K562 (cell line): ENCODE data around the gene SLC25A45. TPM values are rescaled to one million over a fixed set of nuclear protein-coding genes. Genes with fewer than 3 reads are reported as not detected.

Experiments used
- CLOCK ChIP-seq: fragments of 250-450 bp; sonication (Bioruptor Pico); IDR thresholded peaks from 2 replicates; pipeline ENCODE4 v1.4.0; 2020; ENCODE audit warnings: mild to moderate bottlenecking, moderate library complexity, borderline replicate concordance
- HOXB6 ChIP-seq: fragments of 250-450 bp; sonication (Bioruptor Pico); IDR thresholded peaks from 2 replicates; pipeline ENCODE4 v1.5.1; 2022; ENCODE audit warnings: mild to moderate bottlenecking, borderline replicate concordance
- KLF13 ChIP-seq: fragments of 450-650 bp; IDR thresholded peaks from 2 replicates; pipeline ENCODE4 v1.6.1; 2016; ENCODE audit warnings: missing genetic modification characterization, low read depth, mild to moderate bottlenecking, missing compliant biosample characterization, moderate library complexity, borderline replicate concordance
- MAFK ChIP-seq: IDR thresholded peaks from 2 replicates; pipeline ENCODE4 v1.6.1; 2011; ENCODE audit warnings: low read length, improper control_type of control experiment
- MYC ChIP-seq, 2 experiments: fragments of 250-450 bp in 1 of 2; sonication (Bioruptor Pico) in 1 of 2; IDR thresholded peaks; 2 replicates each; pipeline versions ENCODE4 v1.5.1 to v1.6.1; 2012 to 2021; ENCODE audit warnings: low read depth in 2 of 2, borderline replicate concordance in 1 of 2, improper control_type of control experiment in 1 of 2, low read length in 1 of 2, mild to moderate bottlenecking in 1 of 2, moderate library complexity in 1 of 2
- NR3C1 ChIP-seq: sonication (generic); formaldehyde crosslinking; IDR thresholded peaks from 2 replicates; pipeline ENCODE4 v1.8.1; 2022; ENCODE audit warnings: missing genetic modification reagents
- NRF1 ChIP-seq, 2 experiments: fragments of 450-650 bp; IDR thresholded peaks in 1 of 2; conservative IDR thresholded peaks in 1 of 2; 2 replicates each; pipeline ENCODE4 v1.6.1; 2014; ENCODE audit warnings: mild to moderate bottlenecking in 2 of 2
- POLR3G ChIP-seq: IDR thresholded peaks from 2 replicates; pipeline ENCODE4 v1.6.1; 2011; ENCODE audit not compliant: insufficient read length, insufficient replicate concordance; ENCODE audit errors: extremely low read depth
- PTBP1 ChIP-seq: fragments of 200-400 bp; formaldehyde crosslinking; IDR thresholded peaks from 2 replicates; pipeline ENCODE4 v1.6.1; 2017; ENCODE audit warnings: low read depth, low read length
- RERE ChIP-seq: sonication (generic); formaldehyde crosslinking; IDR thresholded peaks from 2 replicates; pipeline ENCODE4 v1.8.0; 2023; ENCODE audit warnings: missing genetic modification reagents, mild to moderate bottlenecking, borderline replicate concordance
- SIX5 ChIP-seq, 2 experiments: IDR thresholded peaks; 2 replicates each; pipeline ENCODE4 v1.6.1; 2011; ENCODE audit warnings: low read length in 2 of 2, borderline replicate concordance in 1 of 2, low read depth in 1 of 2, mild to moderate bottlenecking in 1 of 2, moderate library complexity in 1 of 2; ENCODE audit not compliant: insufficient read depth in 1 of 2
- TOE1 ChIP-seq, 2 experiments: fragments of 450-650 bp in 1 of 2; sonication (generic) in 1 of 2; formaldehyde crosslinking in 1 of 2; IDR thresholded peaks; 2 replicates each; pipeline versions ENCODE4 v1.7.1 to v1.8.0; 2016 to 2022; ENCODE audit warnings: borderline replicate concordance in 2 of 2, mild to moderate bottlenecking in 2 of 2, antibody characterized with exemption in 1 of 2, inconsistent platforms in 1 of 2, low read depth in 1 of 2, missing genetic modification reagents in 1 of 2, moderate library complexity in 1 of 2
- ZBTB17 ChIP-seq: fragments of 450-650 bp; formaldehyde crosslinking; IDR thresholded peaks from 2 replicates; pipeline ENCODE4 v1.4.0; 2020; ENCODE audit warnings: mild to moderate bottlenecking
- ZEB2 ChIP-seq: fragments of 450-650 bp; IDR thresholded peaks from 2 replicates; pipeline ENCODE4 v1.6.1; 2016
- ZNF280B ChIP-seq: fragments of 250-450 bp; sonication (Bioruptor Pico); IDR thresholded peaks from 2 replicates; pipeline ENCODE4 v1.5.1; 2021; ENCODE audit warnings: mild to moderate bottlenecking
- ZNF668 ChIP-seq: fragments of 250-450 bp; sonication (Bioruptor Pico); IDR thresholded peaks from 2 replicates; pipeline ENCODE4 v1.8.0; 2022; ENCODE audit warnings: mild to moderate bottlenecking, inconsistent platforms
- polyA plus RNA-seq, 8 experiments: library from polyadenylated mRNA; depleted of rRNA in 4 of 8; stranded (reverse) in 5 of 8; unstranded in 3 of 8; fragments of >200 nt; fragmentation: Nextera tagmentation in 2 of 8; fragmentation: Illumina TruSeq in 1 of 8; extraction: Ambion mirVana in 2 of 8; extraction: Trizol in 1 of 8; gene quantifications; 2 replicates each; pipeline versions ENCODE4 v1.2.1 to v1.2.3, GENCODE V29; 2011 to 2014; ENCODE audit warnings: inconsistent platforms in 1 of 8, missing spikeins in 1 of 8
- total RNA-seq, 7 experiments: library from RNA; depleted of rRNA in 6 of 7; stranded (reverse); fragments of >200 nt in 6 of 7; fragmentation: Illumina TruSeq in 2 of 7; extraction: Trizol in 2 of 7; gene quantifications; 2 replicates each; pipeline versions ENCODE4 v1.2.1 to v1.2.3, GENCODE V29; 2011 to 2021; ENCODE audit warnings: low replicate concordance in 1 of 7

Gene SLC25A45
- total and polyA plus RNA-seq, 9 of the 15 experiments (the other 6 are each of a cell fraction or from before 2014, with no cell fraction given) = 0.15 to 2.3 (median 0.68) TPM

- peak; percentile 94 to 95 for TF ChIP-seq NRF1 (conservative IDR thresholded peaks at IDR 0.05 in 1 of 2, IDR thresholded peaks at IDR 0.05 in 1 of 2)
- peak; percentile 61; the same call in 1 of the 2 replicates for TF ChIP-seq ZBTB17 (CRISPR knock-in tag)
- peak; percentile 71; the same call in 1 of the 2 replicates for TF ChIP-seq MYC (IDR thresholded peaks at IDR 0.05; ENCODE audit: low read depth, low read length)
- no peak for TF ChIP-seq MYC (CRISPR knock-in tag; IDR thresholded peaks at IDR 0.05; ENCODE audit: borderline replicate concordance, low read depth)
- TF ChIP-seq RERE (CRISPR knock-in tag) = no peak
- TF ChIP-seq PTBP1 = no peak
- TF ChIP-seq HOXB6 (CRISPR knock-in tag) = no peak
- no peak for TF ChIP-seq KLF13 (tag)
- no peak for TF ChIP-seq CLOCK (CRISPR knock-in tag)
- no peak for TF ChIP-seq MAFK
- TF ChIP-seq TOE1 (IDR thresholded peaks at IDR 0.05; ENCODE audit: borderline replicate concordance) = no peak
- TF ChIP-seq TOE1 (CRISPR knock-in tag; IDR thresholded peaks at IDR 0.05; ENCODE audit: borderline replicate concordance, low read depth) = 0 out of 2 replicates have a peak, but pooled peaks have one; percentile 11
- peak; percentile 75; the same call in 1 of the 2 replicates for TF ChIP-seq ZNF668
- no peak for TF ChIP-seq SIX5 (IDR thresholded peaks at IDR 0.05; ENCODE audit: borderline replicate concordance in 1 of 2, insufficient read depth in 1 of 2, low read depth in 1 of 2, low read length in 2 of 2)
- TF ChIP-seq ZNF280B (CRISPR knock-in tag) = no peak
- no peak for TF ChIP-seq ZEB2
- TF ChIP-seq NR3C1 (CRISPR knock-in tag) = no peak
- TF ChIP-seq POLR3G = no peak
These were observed 4.1 kb upstream of the SLC25A45 start, which contains the start of gene FRMD8 (continued) for GRCh38 chr11:65386307-65387140.
